Measurements from ENCODE around the gene SLC18A2. TPM values are rescaled to one million over a fixed set of nuclear protein-coding genes. Genes with fewer than 3 reads are reported as not detected.

SLC18A2 gene
- total and polyA plus RNA-seq, 2 of the 8 experiments (the other 6 are each of a cell fraction or from before 2014, with no cell fraction given) = 6.5 to 7.0 TPM

DNA sequence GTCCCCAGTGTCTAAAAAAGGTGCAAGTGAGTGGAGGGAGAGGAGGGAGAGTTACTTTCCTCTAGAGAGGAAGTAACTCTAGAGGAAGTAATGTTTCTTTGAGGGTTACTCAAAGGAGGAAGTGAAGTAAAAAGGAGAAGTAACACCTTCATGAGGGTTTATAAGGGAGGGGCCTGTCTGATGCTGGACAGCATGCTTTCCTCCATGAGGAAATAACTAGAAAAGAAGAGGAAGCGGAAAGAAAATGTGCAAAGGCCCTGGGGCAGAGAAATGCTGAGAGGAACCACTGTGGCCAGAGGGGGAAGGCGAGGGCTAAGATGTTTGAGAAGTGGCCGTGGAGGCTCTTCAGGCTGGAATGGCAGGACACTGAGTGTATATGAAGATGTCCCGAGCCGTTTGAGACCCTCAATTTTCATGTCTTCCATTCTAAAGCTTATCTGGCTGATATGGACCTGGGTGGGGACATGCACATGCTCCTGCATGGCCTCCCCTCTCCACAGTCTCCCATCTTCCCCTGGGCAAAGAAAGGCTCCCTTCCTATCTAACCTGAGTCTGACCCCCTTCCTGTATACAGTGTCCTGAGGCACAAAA, 3.4 kb upstream of the SLC18A2 start (continued):
- no peak for TF ChIP-seq TCF12 (IDR thresholded peaks at IDR 0.05; ENCODE audit: low read depth, low read length)
- no peak for TF ChIP-seq RXRA (IDR thresholded peaks at IDR 0.05; ENCODE audit: insufficient read depth, low read depth, low read length)
